ENCODE results near the gene KRT33B.

DNA sequence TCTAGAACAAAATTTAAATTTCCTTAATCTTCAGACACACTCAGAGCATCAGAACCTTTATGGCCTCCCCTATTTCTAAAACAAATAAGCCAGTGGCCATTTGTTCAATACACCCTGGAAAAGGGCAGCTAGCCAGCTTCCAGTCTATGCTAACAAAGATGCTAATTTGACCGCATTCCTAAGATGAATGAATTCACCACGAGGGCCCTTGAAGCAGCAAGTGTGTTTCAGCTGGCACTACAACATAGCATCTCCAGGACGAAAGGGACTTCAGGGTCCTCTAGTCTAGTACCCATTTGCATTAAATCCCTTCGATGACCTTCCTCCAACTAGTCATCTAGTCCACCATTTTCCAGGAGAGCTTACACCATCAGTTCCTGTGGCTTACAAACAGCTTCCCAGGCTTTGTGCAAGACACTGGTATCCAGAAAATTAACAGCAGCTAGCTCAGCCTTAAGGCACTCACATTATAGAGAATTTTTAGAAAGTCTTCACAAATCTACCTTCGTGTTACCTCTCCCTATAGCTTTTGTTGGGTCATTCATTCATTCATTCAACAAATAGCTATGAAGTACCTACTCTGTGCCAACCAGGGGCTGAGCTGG lies 43.8 kb upstream of the KRT33B start:
- TF ChIP-seq, protein P1, sequence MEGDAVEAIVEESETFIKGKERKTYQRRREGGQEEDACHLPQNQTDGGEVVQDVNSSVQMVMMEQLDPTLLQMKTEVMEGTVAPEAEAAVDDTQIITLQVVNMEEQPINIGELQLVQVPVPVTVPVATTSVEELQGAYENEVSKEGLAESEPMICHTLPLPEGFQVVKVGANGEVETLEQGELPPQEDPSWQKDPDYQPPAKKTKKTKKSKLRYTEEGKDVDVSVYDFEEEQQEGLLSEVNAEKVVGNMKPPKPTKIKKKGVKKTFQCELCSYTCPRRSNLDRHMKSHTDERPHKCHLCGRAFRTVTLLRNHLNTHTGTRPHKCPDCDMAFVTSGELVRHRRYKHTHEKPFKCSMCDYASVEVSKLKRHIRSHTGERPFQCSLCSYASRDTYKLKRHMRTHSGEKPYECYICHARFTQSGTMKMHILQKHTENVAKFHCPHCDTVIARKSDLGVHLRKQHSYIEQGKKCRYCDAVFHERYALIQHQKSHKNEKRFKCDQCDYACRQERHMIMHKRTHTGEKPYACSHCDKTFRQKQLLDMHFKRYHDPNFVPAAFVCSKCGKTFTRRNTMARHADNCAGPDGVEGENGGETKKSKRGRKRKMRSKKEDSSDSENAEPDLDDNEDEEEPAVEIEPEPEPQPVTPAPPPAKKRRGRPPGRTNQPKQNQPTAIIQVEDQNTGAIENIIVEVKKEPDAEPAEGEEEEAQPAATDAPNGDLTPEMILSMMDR (IDR thresholded peaks at IDR 0.05): no peak
- no peak for TF ChIP-seq POLR2A (IDR thresholded peaks at IDR 0.05)

All from thyroid gland (tissue), 4 donors.